ENCODE results near the gene ZNF414. TPM values are rescaled to one million over a fixed set of nuclear protein-coding genes. Genes with fewer than 3 reads are reported as not detected.

The ZNF414 gene
- total RNA-seq, 2 experiments from 2014 or later, result 8.7 to 47.5 TPM

DNA sequence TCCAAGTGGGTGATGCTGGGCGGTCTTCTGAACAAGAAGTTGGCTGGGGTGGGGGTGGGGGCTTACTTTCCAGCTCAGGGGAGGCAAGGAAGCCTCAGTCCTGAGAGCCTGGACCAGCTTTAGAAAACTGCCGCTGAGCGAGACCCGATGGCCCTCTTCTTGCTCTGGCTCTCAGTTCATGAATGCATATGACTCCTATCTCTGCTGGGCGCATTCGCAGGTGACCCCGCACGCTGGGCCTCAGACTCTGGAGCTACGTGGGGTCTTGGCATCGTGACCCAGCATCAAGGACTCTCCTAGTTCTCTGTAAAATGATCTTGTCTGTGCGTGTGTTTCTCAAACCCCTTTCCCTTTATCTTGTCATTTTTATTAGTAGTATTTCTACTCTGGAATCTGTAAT lies 31.3 kb downstream of the ZNF414 start:
- H3K9me3 ChIP-seq (ENCODE audit: low read length), result no peaks in the 10 kb centered on the region
- no peaks in the 10 kb centered on the region for H3K4me1 ChIP-seq (ENCODE audit: insufficient read depth, low read length, poor library complexity, severe bottlenecking)
- H3K36me3 ChIP-seq (ENCODE audit: insufficient read depth, low read length), result peaks cover 95% of the 10 kb centered on the region
- ChIA-PET POLR2A (no interaction called here), CTCF (ENCODE audit: unreplicated experiment) (interaction anchor here (0.6 kb wide), 2 partner anchors 16 to 95 kb away, joined by 3 read pairs; no protein-coding TSS in a partner anchor)
- H3K4me3 ChIP-seq (ENCODE audit: low read depth, low read length, poor library complexity, severe bottlenecking), result no peak overlapping the region
- TF ChIP-seq, protein P1, sequence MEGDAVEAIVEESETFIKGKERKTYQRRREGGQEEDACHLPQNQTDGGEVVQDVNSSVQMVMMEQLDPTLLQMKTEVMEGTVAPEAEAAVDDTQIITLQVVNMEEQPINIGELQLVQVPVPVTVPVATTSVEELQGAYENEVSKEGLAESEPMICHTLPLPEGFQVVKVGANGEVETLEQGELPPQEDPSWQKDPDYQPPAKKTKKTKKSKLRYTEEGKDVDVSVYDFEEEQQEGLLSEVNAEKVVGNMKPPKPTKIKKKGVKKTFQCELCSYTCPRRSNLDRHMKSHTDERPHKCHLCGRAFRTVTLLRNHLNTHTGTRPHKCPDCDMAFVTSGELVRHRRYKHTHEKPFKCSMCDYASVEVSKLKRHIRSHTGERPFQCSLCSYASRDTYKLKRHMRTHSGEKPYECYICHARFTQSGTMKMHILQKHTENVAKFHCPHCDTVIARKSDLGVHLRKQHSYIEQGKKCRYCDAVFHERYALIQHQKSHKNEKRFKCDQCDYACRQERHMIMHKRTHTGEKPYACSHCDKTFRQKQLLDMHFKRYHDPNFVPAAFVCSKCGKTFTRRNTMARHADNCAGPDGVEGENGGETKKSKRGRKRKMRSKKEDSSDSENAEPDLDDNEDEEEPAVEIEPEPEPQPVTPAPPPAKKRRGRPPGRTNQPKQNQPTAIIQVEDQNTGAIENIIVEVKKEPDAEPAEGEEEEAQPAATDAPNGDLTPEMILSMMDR (conservative IDR thresholded peaks at IDR 0.05; ENCODE audit: low read length), result no peak
- no peak for TF ChIP-seq EZH2phosphoT487 (IDR thresholded peaks at IDR 0.05; ENCODE audit: borderline replicate concordance, low read depth, low read length)
- intact Hi-C loops (cut with micrococcal nuclease; ENCODE audit: unreplicated experiment), result no loop called here
- H3K4me2 ChIP-seq (ENCODE audit: low read length), result no peak overlapping the region
- no peak for DNase-seq (ENCODE audit: low spot score)
- H3K79me2 ChIP-seq (ENCODE audit: insufficient read depth, low read depth, low read length), result peaks cover 43% of the 10 kb centered on the region
- H3K27ac ChIP-seq (ENCODE audit: low read depth, low read length, poor library complexity, severe bottlenecking), result no peak overlapping the region
- H3K9me2 ChIP-seq (ENCODE audit: insufficient read depth, low read length), result no peaks in the 10 kb centered on the region
- 0 out of 2 replicates have a peak, but pooled peaks cover 5% of the 10 kb centered on the region for H4K20me1 ChIP-seq (ENCODE audit: insufficient read depth, low read length)
- no peak overlapping the region for H2AFZ ChIP-seq (ENCODE audit: low read length)
- BruUV-seq (replicated peaks), result no TSS peak

DNA sequence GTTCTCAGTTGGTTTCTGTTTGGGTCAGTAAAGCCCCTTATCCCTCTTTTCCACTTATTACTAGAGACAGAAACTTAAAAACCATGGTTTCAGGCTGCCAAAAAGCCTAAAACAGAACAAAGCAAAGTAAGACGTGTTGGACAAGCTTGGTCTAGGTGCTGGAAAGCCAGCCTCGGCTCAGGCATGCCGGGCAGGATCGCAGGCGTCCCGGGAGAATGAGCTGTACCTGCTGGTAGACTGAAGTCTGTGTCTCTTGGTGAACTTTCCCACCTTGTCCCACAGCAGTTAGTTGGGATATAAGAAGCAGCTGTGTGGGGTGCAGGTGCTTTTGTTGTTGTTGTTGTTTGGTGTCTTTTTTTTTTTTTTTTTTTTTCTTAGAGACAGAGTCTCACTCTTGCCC lies 32.4 kb downstream of the ZNF414 start:
- Histone ChIP-seq H3K36me3 (ENCODE audit: insufficient read depth, low read length) (peaks cover 95% of the 10 kb centered on the region), H3K4me2 (ENCODE audit: low read length) (no peak overlapping the region), H3K79me2 (ENCODE audit: insufficient read depth, low read depth, low read length) (peaks cover 53% of the 10 kb centered on the region), H3K27ac (ENCODE audit: low read depth, low read length, poor library complexity, severe bottlenecking) (no peak overlapping the region), H2AFZ (ENCODE audit: low read length) (no peak overlapping the region), H4K20me1 (ENCODE audit: insufficient read depth, low read length) (0 out of 2 replicates have a peak, but pooled peaks cover 5% of the 10 kb centered on the region), H3K4me1 (ENCODE audit: insufficient read depth, low read length, poor library complexity, severe bottlenecking) (no peaks in the 10 kb centered on the region), H3K9me2 (ENCODE audit: insufficient read depth, low read length) (no peaks in the 10 kb centered on the region), H3K9me3 (ENCODE audit: low read length) (no peaks in the 10 kb centered on the region), H3K4me3 (ENCODE audit: low read depth, low read length, poor library complexity, severe bottlenecking) (no peak overlapping the region)
- no TSS peak for BruUV-seq (replicated peaks)
- intact Hi-C loops (cut with micrococcal nuclease; ENCODE audit: unreplicated experiment), result no loop called here
- TF ChIP-seq, protein P1 (conservative IDR thresholded peaks at IDR 0.05; ENCODE audit: low read length), result no peak
- TF ChIP-seq EZH2phosphoT487 (IDR thresholded peaks at IDR 0.05; ENCODE audit: borderline replicate concordance, low read depth, low read length), result no peak
- DNase-seq (ENCODE audit: low spot score), result no peak
- CTCF ChIA-PET (ENCODE audit: unreplicated experiment), result no interaction called here
- POLR2A ChIA-PET, result interaction anchor here (0.7 kb wide), 1 partner anchor 1307 kb away, joined by 4 read pairs; no protein-coding TSS in a partner anchor

DNA sequence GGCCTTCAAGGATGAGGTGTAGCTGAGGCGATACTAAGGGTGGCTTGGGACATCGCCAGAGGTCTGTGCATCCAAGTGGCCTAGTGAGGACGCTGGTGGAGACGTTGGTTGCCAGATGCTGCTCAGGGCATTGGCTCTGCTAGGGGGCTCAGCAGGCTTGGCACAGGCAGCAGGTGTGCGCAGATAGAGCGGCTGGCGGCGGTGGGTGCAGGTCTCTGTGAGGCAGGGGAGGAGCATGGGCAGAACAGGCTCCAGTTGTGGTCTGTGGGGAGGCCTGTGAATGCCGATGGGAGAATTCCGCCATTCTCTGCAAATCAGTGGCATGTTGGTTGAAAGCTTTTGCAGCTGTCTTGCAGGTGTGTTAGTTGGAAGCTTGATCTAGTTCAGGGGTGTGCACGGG lies 32.8 kb downstream of the ZNF414 start:
- H3K4me2 ChIP-seq (ENCODE audit: low read length), result no peak overlapping the region
- ChIA-PET CTCF (ENCODE audit: unreplicated experiment) (no interaction called here), POLR2A (interaction anchor here (0.7 kb wide), 1 partner anchor 1307 kb away, joined by 4 read pairs; no protein-coding TSS in a partner anchor)
- DNase-seq (ENCODE audit: low spot score), result no peak
- TF ChIP-seq, protein P1 (conservative IDR thresholded peaks at IDR 0.05; ENCODE audit: low read length), result no peak
- no peak for TF ChIP-seq EZH2phosphoT487 (IDR thresholded peaks at IDR 0.05; ENCODE audit: borderline replicate concordance, low read depth, low read length)
- peaks cover 95% of the 10 kb centered on the region for H3K36me3 ChIP-seq (ENCODE audit: insufficient read depth, low read length)
- no TSS peak for BruUV-seq (replicated peaks)
- no peak overlapping the region for H2AFZ ChIP-seq (ENCODE audit: low read length)
- no peaks in the 10 kb centered on the region for H3K4me1 ChIP-seq (ENCODE audit: insufficient read depth, low read length, poor library complexity, severe bottlenecking)
- peaks cover 57% of the 10 kb centered on the region for H3K79me2 ChIP-seq (ENCODE audit: insufficient read depth, low read depth, low read length)
- H3K27ac ChIP-seq (ENCODE audit: low read depth, low read length, poor library complexity, severe bottlenecking), result no peak overlapping the region
- no peaks in the 10 kb centered on the region for H3K9me3 ChIP-seq (ENCODE audit: low read length)
- intact Hi-C loops (cut with micrococcal nuclease; ENCODE audit: unreplicated experiment), result no loop called here
- no peak overlapping the region for H3K4me3 ChIP-seq (ENCODE audit: low read depth, low read length, poor library complexity, severe bottlenecking)
- 0 out of 2 replicates have a peak, but pooled peaks cover 5% of the 10 kb centered on the region for H4K20me1 ChIP-seq (ENCODE audit: insufficient read depth, low read length)
- H3K9me2 ChIP-seq (ENCODE audit: insufficient read depth, low read length), result no peaks in the 10 kb centered on the region

Measured in OCI-LY7 (cell line).